Left ventricle myocardium superior (tissue), 1 donor: ENCODE measurements around the gene SUGCT. TPM values are rescaled to one million over a fixed set of nuclear protein-coding genes. Genes with fewer than 3 reads are reported as not detected.
A peak's percentile ranks its signal among the peaks of the same experiment; 100 is the strongest.
"Not testable (repeated sequence)": the region's sequence is repeated elsewhere in the genome, so short reads cannot be mapped to it uniquely, and the experiment has no call there.

ENCODE experiments used
- ATAC-seq: fragments of 200-7000 bp; cut with Tn5 transposase; one replicate; pipeline ENCODE4 v1.9.1; 2020; ENCODE audit warnings: mild to moderate bottlenecking, moderate library complexity
- DNase-seq: peaks from one replicate; pipeline ENCODE4 v3.0.0-alpha.2; 2020
- intact Hi-C: fragments of 100-400 bp; cut with micrococcal nuclease; formaldehyde crosslinking; loops from one replicate; pipeline ENCODE4 v1.11.0; 2022
- total RNA-seq: library from RNA; stranded (reverse); fragmentation: NEBNext Ultra II Directional; extraction: Animal tissue kit (Norgen Biotek cat#: 25700); gene quantifications from one replicate; pipeline ENCODE4 v1.2.1, GENCODE V29; 2021
- donor health status: DM: no; HTN: yes; CAD: no; lungs with severe emphysema.

The SUGCT gene
- total RNA-seq, 1 donor from 2014 or later = 6.8 TPM

- DNase-seq = no peak
- intact Hi-C loops = no loop called here
- ATAC-seq = no peak
These were observed 51.8 kb downstream of the SUGCT start for GRCh38 chr7:40186586-40186985.

DNA sequence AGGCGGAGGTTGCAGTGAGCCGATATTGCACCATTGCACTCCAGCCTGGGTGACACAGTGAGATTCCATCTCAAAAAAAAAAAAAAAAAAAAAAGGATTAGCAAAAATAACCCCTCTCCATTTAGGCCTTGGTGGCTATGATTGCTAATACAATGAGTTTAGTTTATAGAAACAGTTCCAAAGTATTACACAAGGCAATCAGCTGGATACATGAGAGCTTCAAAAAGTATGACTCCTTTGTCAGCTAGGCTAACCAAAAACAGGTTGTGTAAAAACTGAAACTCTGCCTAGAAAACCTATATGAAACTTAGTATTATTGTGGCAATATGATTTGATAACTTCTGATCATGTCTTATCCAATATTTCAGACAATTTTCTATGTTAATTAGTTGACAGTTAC, 57.2 kb downstream of the SUGCT start:
- intact Hi-C loops = no loop called here
- no peak for DNase-seq
- ATAC-seq = no peak

GRCh38 chr7:40194745-40195144, 59.9 kb downstream of the SUGCT start:
- DNase-seq = no peak
- no peak for ATAC-seq
- intact Hi-C loops = no loop called here

GRCh38 chr7:40197527-40197926, 62.7 kb downstream of the SUGCT start:
- no peak for DNase-seq
- no peak for ATAC-seq
- intact Hi-C loops = no loop called here

DNA sequence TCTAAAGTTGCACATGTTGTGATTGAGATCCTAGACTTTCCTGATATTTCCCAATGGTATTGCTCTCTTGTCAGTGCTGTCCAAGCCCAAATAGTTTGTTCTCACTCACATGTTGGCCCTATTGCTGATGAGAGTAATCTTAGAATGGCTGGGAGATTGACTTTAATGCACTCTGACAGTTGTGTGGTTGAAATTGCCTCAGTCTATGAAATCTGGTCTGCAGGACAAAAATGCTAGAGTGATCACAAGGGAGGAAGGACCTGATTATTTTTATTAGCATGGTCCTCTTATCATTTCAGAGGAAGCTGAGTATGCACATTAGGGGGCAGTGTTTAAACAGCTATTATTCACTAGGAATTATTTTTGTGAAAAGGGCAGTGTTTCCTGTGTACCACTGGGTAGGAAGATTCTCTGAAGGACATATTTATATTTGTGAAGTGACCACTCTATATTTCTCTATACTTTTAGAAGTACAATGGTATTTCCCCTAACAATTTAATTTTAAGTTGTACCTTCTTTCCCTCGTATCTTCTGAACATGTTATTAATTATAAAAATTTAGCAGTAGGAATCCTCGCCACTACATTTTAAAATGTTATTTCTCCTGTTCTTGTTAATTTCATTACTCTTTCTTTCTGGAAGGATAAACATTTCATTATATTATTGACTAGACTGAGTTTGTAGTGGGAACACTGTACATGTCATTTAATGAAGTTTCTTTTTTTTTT, 64.4 kb downstream of the SUGCT start:
- ATAC-seq (peak; percentile 45), DNase-seq (no peak)
- intact Hi-C loops = no loop called here

DNA sequence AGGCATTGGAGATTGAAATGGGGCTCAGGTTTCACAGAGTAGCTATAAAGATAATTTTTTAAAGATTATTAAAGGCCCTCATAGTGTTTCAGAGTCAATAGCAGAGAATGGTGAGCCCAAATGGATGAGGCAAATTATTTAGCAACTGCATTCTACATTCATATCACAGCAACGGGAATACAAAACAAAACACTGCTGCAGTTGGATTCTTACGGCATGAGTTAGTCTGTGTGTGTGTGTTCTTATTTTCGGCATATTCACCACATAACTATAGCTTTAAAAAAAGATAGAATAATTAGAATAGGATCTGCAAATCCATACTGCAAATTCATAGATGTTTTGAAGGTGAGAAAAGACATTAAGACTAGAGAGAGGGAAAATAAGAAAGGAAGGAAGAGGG, 66.0 kb downstream of the SUGCT start:
- intact Hi-C loops = no loop called here
- ATAC-seq (peak; percentile 53), DNase-seq (no peak)

- ATAC-seq = no peak
- DNase-seq = no peak
- intact Hi-C loops = no loop called here
These were observed 68.0 kb downstream of the SUGCT start for GRCh38 chr7:40202851-40203250.

DNA sequence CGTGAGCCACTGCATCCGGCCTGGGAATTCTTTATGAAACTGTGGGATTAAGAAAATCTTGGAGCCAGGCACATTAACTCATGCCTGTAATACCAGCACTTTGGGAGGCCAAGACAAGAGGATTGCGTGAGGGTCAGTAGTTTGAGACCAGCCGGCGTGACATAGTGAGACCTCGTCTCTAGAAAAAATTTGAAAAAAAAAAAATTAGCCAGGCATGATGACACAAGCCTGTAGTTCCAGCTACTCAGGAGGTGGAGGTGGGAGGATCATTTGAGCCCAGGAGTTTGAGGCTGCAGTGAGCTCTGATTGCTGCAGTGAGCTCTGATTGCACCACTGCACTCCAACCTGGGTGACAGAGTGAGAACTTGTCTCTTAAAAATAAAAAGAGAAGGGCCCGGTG, 69.8 kb downstream of the SUGCT start:
- DNase-seq = no peak
- intact Hi-C loops = no loop called here

GRCh38 chr7:40205992-40206391, 71.2 kb downstream of the SUGCT start:
- ATAC-seq (no peak), DNase-seq (no peak)
- intact Hi-C loops = no loop called here

More for the DNA sequence above, 69.8 kb downstream of the SUGCT start:
- no peak for ATAC-seq

DNA sequence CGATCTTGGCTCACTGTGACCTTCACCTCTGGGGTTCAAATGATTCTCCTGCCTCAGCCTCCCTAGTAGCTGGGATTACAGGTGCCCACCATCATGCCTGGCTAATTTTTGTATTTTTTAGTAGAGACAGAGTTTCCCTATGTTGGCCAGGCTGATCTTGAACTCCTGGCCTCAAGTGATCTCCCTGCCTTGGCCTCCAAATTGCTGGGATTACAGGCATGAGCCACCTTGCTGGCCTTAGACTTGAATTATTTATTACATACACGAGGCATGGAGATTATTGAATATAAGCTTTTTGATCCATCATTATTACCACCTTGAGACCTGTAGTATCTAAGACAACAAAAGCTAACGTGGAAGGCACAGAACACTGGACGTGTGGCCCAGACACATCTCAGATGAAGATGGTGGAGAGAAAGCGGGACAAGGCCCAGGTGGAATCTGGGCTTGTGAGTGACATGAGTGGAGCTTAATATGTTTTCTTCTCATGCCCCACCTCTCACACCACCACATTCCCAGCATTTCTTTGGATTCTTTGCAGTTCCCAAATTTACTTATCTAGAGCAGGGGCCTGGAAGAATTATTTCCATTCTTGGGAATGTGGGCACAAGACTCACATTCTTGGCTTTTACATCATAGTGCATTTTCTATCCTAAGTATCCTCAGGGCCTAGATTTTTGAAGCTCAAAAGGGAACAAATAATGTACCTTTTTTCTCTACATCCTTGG, 76.6 kb downstream of the SUGCT start:
- no peak for DNase-seq
- ATAC-seq = no peak
- intact Hi-C loops = no loop called here

DNA sequence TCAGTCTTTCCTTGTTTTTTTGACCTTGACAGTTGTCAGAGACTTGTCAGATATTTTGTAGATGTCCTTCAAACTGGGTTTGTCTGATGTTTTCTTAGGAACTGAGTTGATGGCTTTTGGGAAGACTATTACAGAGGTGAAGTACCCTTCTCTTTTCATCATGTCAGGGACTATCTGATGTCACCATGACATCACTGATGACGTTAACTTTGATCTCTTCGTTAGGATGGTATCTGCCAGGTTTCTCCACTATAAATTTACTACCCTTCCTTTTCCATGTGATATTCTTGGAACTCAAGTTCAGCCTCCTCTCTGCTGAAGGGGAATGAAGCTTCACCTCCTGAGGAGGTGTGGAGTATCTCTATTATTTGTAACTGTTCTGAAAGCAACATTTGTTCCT, 78.5 kb downstream of the SUGCT start:
- DNase-seq (no peak), ATAC-seq (no peak)
- intact Hi-C loops = no loop called here

- intact Hi-C loops = no loop called here
- ATAC-seq (no peak), DNase-seq (no peak)
These were observed 79.1 kb downstream of the SUGCT start for GRCh38 chr7:40213856-40214255.

DNA sequence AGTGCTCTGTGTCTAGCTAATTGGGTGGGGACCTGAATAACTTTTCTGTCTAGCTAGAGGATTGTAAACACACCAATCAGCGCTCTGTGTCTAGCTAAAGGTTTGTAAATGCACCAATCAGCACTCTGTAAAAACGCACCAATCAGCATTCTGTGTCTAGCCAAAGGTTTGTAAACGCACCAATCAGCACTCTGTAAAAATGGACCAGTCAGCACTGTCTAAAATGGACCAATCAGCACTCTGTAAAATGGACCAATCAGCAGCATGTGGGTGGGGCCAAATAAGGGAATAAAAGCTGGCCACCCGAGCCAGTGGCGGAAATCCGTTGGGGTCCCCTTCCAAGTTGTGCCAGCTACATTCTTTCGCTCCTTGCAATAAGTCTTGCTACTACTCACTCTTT, 83.8 kb downstream of the SUGCT start:
- DNase-seq, intact Hi-C loops, ATAC-seq: not testable (repeated sequence)

DNA sequence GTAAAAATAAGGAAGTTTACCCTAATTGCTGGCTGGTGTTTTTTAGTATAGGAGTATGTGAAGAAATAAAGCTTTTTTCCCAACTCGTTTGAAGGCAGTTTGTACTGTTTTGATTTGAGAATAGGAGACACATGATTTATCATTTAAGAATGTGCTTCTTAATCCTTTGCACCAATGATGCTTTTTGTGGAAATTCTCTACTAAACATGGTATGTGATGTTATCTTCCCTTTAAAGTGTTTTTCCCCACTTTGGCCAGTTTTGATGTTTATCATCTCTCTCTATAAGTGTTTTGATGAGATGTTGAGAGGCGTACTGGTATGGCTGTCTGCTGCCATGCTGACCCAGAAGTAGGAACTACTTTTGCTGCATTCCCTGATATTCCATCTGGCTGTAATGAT, 85.1 kb downstream of the SUGCT start:
- no peak for ATAC-seq

DNA sequence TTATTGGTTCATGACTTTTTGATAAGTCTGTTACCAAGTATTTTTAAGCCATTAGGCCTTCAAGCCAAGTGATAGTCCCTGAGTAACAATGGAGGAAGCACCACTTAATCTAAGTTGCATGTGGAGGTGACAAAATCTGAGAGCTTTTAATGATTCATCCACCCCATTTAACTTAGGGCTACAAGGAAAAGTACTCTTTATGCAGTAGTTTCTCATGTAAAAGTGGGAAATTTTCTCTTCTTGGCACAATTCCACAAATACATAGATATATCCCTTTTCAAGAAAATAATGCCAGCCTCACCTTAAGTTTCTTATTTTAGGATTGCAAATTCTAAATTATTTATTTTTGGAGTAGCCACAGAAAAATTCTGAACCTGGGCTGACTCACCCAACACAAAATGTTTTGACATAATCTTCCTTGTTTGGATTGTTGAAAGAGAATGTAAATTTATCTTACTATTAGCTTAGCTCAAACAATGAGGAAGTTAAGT, 85.7 kb downstream of the SUGCT start:
- DNase-seq (no peak), ATAC-seq (no peak)
- intact Hi-C loops = no loop called here

More for the DNA sequence above, 85.1 kb downstream of the SUGCT start:
- DNase-seq = no peak
- intact Hi-C loops = no loop called here

DNA sequence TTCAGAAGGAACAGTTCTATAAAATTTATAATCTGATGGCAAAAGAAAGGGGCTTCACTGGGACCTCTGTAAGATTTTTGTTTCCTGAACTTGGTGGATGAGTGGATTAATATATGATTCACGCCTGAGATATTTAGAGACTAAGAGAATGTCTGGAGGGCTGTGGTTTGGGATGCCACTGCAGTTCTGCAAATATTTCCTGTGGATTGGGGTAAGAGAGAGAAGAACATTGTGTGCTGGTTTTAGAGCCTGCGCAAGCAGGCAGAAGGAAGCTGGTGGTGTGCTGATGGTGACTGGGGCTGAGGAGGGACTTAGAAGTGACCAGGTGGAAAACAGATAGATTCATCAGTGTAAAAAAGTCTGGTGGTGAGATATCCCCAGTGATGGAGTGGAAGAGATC, 87.0 kb downstream of the SUGCT start:
- intact Hi-C loops = no loop called here

DNA sequence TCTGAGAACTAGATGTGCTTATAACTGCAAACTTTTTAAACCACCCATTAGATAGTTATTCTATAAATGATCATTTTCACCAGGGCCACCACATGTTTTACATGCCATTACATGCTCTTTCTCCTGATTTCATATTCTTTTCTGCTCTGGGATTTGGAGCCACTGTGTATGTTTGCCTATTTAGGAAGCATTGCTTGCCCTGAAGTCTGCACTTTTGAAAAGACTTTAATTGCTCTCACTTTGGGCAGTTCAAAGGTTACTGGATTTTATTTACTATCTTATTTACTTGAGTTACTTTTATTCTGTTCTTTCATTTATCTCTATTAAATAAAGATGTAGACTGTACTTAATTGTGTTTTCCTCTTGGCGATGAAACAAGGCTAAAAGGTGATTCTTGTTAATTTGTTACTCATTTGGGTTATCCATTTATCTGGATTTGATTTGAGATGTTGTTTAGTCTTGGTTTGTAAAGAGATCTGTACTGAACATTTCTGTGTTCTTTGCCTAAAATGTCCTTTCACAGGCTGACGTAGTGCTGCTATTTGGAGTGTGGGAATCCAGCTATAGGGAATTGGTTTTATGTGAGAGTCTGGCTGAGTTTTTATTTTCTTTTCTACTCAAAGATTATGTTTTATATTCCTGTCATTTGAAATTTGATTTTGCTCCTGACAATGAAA, 88.8 kb downstream of the SUGCT start:
- intact Hi-C loops = no loop called here
- DNase-seq = no peak
- ATAC-seq = no peak

More for the DNA sequence above, 87.0 kb downstream of the SUGCT start:
- ATAC-seq (no peak), DNase-seq (no peak)

DNA sequence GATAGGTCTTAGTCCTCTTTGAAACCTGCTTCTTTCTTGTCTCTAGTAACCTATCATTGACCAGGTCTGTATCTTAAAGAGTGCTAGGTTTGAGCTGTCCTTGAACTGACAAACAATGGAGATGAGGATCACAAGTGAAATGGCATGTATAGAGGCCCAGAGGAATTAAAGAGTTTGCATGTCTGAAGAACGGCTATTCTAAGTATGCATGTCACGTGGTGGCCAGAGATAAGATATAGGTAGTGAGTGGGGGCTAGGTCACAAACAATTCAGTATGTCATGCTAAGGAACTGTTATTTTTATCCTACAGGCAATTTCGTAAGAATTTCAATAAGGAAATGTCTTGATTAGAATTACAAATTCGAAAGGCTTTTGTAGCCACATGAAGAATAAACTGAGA, 95.3 kb downstream of the SUGCT start:
- ATAC-seq (no peak), DNase-seq (no peak)
- intact Hi-C loops = no loop called here

DNA sequence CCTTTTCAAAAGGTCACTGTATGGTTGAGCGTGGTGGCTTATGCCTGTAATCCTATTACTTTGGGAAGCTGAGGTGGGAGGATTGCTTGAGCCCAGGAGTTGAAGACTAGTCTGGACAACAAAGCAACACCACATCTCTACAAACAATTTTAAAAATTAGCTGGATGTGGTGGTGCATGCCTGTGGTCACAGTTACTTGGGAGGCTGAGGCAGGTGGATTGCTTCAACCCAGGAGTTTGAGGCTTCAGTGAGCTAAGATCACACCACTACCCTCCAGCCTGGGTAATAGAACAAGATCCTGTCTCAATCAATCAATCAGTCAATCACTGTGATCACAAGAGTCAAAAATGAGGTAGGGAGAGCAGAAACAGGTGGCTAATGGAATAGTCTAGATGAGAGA, 97.0 kb downstream of the SUGCT start:
- DNase-seq (no peak), ATAC-seq (no peak)
- intact Hi-C loops = no loop called here

DNA sequence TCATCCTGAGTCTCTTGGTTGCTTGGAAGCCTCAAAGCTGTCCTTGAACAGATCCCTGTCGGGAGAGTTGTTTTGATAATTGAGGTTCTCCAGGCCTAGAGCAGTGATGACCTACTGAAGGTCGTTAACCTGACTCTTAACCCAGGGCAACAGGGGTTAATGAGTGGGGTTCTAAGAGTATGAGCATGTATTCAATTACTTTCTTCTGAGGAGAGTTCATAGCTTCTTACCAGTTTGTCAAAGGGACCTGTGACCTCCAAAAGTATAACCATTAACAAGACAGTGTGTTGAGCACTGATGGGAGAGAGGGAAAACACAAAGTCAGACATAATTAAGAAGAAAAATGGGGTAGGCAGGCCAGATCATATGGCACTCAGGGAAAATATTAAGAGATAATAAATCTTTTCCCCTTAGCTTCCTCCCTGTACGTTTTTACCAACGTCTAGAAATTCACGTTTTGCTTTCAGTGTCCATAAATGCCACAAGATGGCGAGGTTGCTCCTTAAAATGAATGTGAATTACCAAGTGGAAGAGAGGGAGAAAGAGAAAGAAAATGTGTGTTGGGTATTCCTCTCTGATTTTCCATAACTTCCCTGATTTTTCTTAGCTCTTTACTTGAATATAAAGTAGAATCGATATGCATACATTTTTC, 97.6 kb downstream of the SUGCT start:
- DNase-seq = no peak
- intact Hi-C loops = no loop called here
- no peak for ATAC-seq
